ENCODE measurements around the gene NUFIP2. TPM values are rescaled to one million over a fixed set of nuclear protein-coding genes. Genes with fewer than 3 reads are reported as not detected.

Gene NUFIP2
- total and polyA plus RNA-seq, 4 donors, result 2.7 to 30.2 (median 14.5) TPM

GRCh38 chr17:29292992-29293889 lies 707 bp downstream of the NUFIP2 start:
- H3K4me1 ChIP-seq (ENCODE audit: control insufficient read depth in 4 of 4, insufficient read depth in 4 of 4, low read length in 3 of 4), result peaks cover 4 to 35% (median 26%) of the 10 kb centered on the region in 4 donors

GRCh38 chr17:29292071-29292991 lies 1.6 kb downstream of the NUFIP2 start:
- peak; percentile 70 for DNase-seq (ENCODE audit: low spot score)
- peak overlapping the region; percentile 69 to 97 (median 95) for H3K4me3 ChIP-seq (ENCODE audit: low read depth in 1 of 3, low read length in 3 of 3)
- peaks cover 4 to 35% (median 26%) of the 10 kb centered on the region in 4 donors for H3K4me1 ChIP-seq (ENCODE audit: control insufficient read depth in 4 of 4, insufficient read depth in 4 of 4, low read length in 3 of 4)
- H3K27ac ChIP-seq (ENCODE audit: low read depth in 1 of 2, low read length in 2 of 2), result peak overlapping the region; percentile 98 to 99
- peak overlapping the region; percentile 95 to 99 for H3K9ac ChIP-seq (ENCODE audit: low read depth in 1 of 2, low read length in 2 of 2)
- TF ChIP-seq RXRA (IDR thresholded peaks at IDR 0.05) (peak in 1 of 2 donors; percentile 5), ATF3 (IDR thresholded peaks at IDR 0.05) (no peak), RAD21 (IDR thresholded peaks at IDR 0.05) (no peak)
- WGBS, result under 1% methylated on average over 75 of the region's 77 CpGs
- peaks cover 2 to 9% (median 6%) of the 10 kb centered on the region in 4 donors for H3K36me3 ChIP-seq (ENCODE audit: control insufficient read depth in 4 of 4, insufficient read depth in 3 of 4, low read depth in 1 of 4, low read length in 3 of 4)
- no peaks in the 10 kb centered on the region for H3K27me3 ChIP-seq (ENCODE audit: control insufficient read depth in 4 of 4, insufficient read depth in 4 of 4, low read length in 3 of 4)
- H3K9me3 ChIP-seq (ENCODE audit: control insufficient read depth in 4 of 4, low read length in 3 of 4), result no peaks in the 10 kb centered on the region

More at GRCh38 chr17:29292992-29293889, 707 bp downstream of the NUFIP2 start:
- Histone ChIP-seq H3K4me3 (ENCODE audit: low read depth in 1 of 3, low read length in 3 of 3) (peak overlapping the region; percentile 69 to 97 (median 95)), H3K27me3 (ENCODE audit: control insufficient read depth in 4 of 4, insufficient read depth in 4 of 4, low read length in 3 of 4) (no peaks in the 10 kb centered on the region), H3K9ac (ENCODE audit: low read depth in 1 of 2, low read length in 2 of 2) (peak overlapping the region; percentile 91 to 99), H3K36me3 (ENCODE audit: control insufficient read depth in 4 of 4, insufficient read depth in 3 of 4, low read depth in 1 of 4, low read length in 3 of 4) (peaks cover 0 to 5% (median 3%) of the 10 kb centered on the region in 4 donors), H3K27ac (ENCODE audit: low read depth in 1 of 2, low read length in 2 of 2) (peak overlapping the region; percentile 98 to 99), H3K9me3 (ENCODE audit: control insufficient read depth in 4 of 4, low read length in 3 of 4) (no peaks in the 10 kb centered on the region)
- peak; percentile 58 for DNase-seq (ENCODE audit: low spot score)
- no peak for TF ChIP-seq FOXA1 (IDR thresholded peaks at IDR 0.05)
- no peak for TF ChIP-seq RAD21 (IDR thresholded peaks at IDR 0.05)
- TF ChIP-seq JUND (IDR thresholded peaks at IDR 0.05), result no peak
- TF ChIP-seq GABPA (IDR thresholded peaks at IDR 0.05 in 1 of 2, conservative IDR thresholded peaks at IDR 0.05 in 1 of 2), result no peak
- peak; percentile 92 for TF ChIP-seq YY1 (IDR thresholded peaks at IDR 0.05)
- TF ChIP-seq MAX (IDR thresholded peaks at IDR 0.05), result no peak
- WGBS, result under 1% methylated on average over 54 of the region's 54 CpGs

- TF ChIP-seq ATF3 (IDR thresholded peaks at IDR 0.05), result no peak
- TF ChIP-seq CTCF (IDR thresholded peaks at IDR 0.05; ENCODE audit: low read depth, low read length, missing input control), result peak; percentile 60
- TF ChIP-seq YY1 (IDR thresholded peaks at IDR 0.05), result peak; percentile 24
- no peak for TF ChIP-seq REST (IDR thresholded peaks at IDR 0.05)
- TF ChIP-seq RAD21 (IDR thresholded peaks at IDR 0.05), result peak; percentile 80 to 81
- TF ChIP-seq HNF4A (conservative IDR thresholded peaks at IDR 0.05), result peak in 1 of 2 donors; percentile 6
- TF ChIP-seq SP1 (IDR thresholded peaks at IDR 0.05), result no peak
- H3K9ac ChIP-seq (ENCODE audit: low read depth in 1 of 2, low read length in 2 of 2), result peak overlapping the region; percentile 80 to 95
- peaks cover 10 to 19% (median 15%) of the 10 kb centered on the region in 4 donors for H3K36me3 ChIP-seq (ENCODE audit: control insufficient read depth in 4 of 4, insufficient read depth in 3 of 4, low read depth in 1 of 4, low read length in 3 of 4)
- H3K27ac ChIP-seq (ENCODE audit: low read depth in 1 of 2, low read length in 2 of 2), result peak overlapping the region; percentile 96 to 99
- H3K27me3 ChIP-seq (ENCODE audit: control insufficient read depth in 4 of 4, insufficient read depth in 4 of 4, low read length in 3 of 4), result no peaks in the 10 kb centered on the region
- H3K4me1 ChIP-seq (ENCODE audit: control insufficient read depth in 4 of 4, insufficient read depth in 4 of 4, low read length in 3 of 4), result peaks cover 4 to 35% (median 26%) of the 10 kb centered on the region in 4 donors
- WGBS, result 12% methylated on average over 5 of the region's 5 CpGs
- no peak for DNase-seq (ENCODE audit: low spot score)
- no peaks in the 10 kb centered on the region for H3K9me3 ChIP-seq (ENCODE audit: control insufficient read depth in 4 of 4, low read length in 3 of 4)
- H3K4me3 ChIP-seq (ENCODE audit: low read depth in 1 of 3, low read length in 3 of 3), result peak overlapping the region; percentile 42 to 82 (median 69)
Observed at GRCh38 chr17:29291163-29291752, 2.7 kb downstream of the NUFIP2 start.
